K562 (cell line): ENCODE results near the gene SSU72. TPM values are rescaled to one million over a fixed set of nuclear protein-coding genes. Genes with fewer than 3 reads are reported as not detected.

ENCODE experiments used
- ARID3B ChIP-seq: fragments of 250-450 bp; sonication (Bioruptor Pico); IDR thresholded peaks from 2 replicates; pipeline ENCODE4 v1.4.0; 2020; ENCODE audit warnings: borderline replicate concordance
- BDP1 ChIP-seq: IDR thresholded peaks from 3 replicates; pipeline ENCODE4 v1.6.1; 2011; ENCODE audit not compliant: insufficient read length, insufficient read depth
- E2F6 ChIP-seq, 2 experiments: IDR thresholded peaks; 2 replicates each; pipeline ENCODE4 v1.6.1; 2011; ENCODE audit warnings: borderline replicate concordance in 1 of 2, control low read depth in 1 of 2, low read depth in 1 of 2, low read length in 1 of 2, mild to moderate bottlenecking in 1 of 2, mixed read lengths in 1 of 2, moderate library complexity in 1 of 2; ENCODE audit not compliant: insufficient read depth in 1 of 2, insufficient read length in 1 of 2, poor library complexity in 1 of 2, severe bottlenecking in 1 of 2; ENCODE audit errors: extremely low read depth in 1 of 2
- ESRRA ChIP-seq: fragments of 450-650 bp; IDR thresholded peaks from 2 replicates; pipeline ENCODE4 v1.6.1; 2014; ENCODE audit warnings: low read depth, mild to moderate bottlenecking, moderate library complexity, borderline replicate concordance
- GABPB2 ChIP-seq: fragments of 250-450 bp; sonication (Bioruptor Pico); conservative IDR thresholded peaks from 2 replicates; pipeline ENCODE4 v1.5.1; 2021; ENCODE audit warnings: mild to moderate bottlenecking
- HNRNPH1 ChIP-seq: fragments of 200-400 bp; formaldehyde crosslinking; optimal IDR thresholded peaks from 2 replicates; pipeline ENCODE3; 2017; ENCODE audit warnings: low read depth, mild to moderate bottlenecking, low read length, moderate library complexity
- MEIS2 ChIP-seq: fragments of 450-650 bp; IDR thresholded peaks from 2 replicates; pipeline ENCODE4 v1.6.1; 2014; ENCODE audit warnings: mild to moderate bottlenecking; ENCODE audit not compliant: partially characterized antibody
- MYC ChIP-seq, 2 experiments: fragments of 250-450 bp in 1 of 2; sonication (Bioruptor Pico) in 1 of 2; IDR thresholded peaks; 2 replicates each; pipeline versions ENCODE4 v1.5.1 to v1.6.1; 2012 to 2021; ENCODE audit warnings: low read depth in 2 of 2, borderline replicate concordance in 1 of 2, improper control_type of control experiment in 1 of 2, low read length in 1 of 2, mild to moderate bottlenecking in 1 of 2, moderate library complexity in 1 of 2
- NCOA4 ChIP-seq: fragments of 450-650 bp; IDR thresholded peaks from 2 replicates; pipeline ENCODE4 v1.6.1; 2018; ENCODE audit warnings: mild to moderate bottlenecking; ENCODE audit not compliant: partially characterized antibody
- NCOA6 ChIP-seq: fragments of 450-650 bp; IDR thresholded peaks from 2 replicates; pipeline ENCODE4 v1.6.1; 2017; ENCODE audit warnings: mild to moderate bottlenecking
- NR0B1 ChIP-seq: fragments of 450-650 bp; IDR thresholded peaks from one replicate; pipeline ENCODE4 v1.6.1; 2018; ENCODE audit warnings: mild to moderate bottlenecking, moderate library complexity; ENCODE audit not compliant: partially characterized antibody
- SAFB ChIP-seq: fragments of 200-400 bp; formaldehyde crosslinking; IDR thresholded peaks from 2 replicates; pipeline ENCODE4 v1.6.1; 2017; ENCODE audit warnings: low read depth, low read length, borderline replicate concordance
- VEZF1 ChIP-seq: fragments of 200-800 bp; sonication (Bioruptor generic); IDR thresholded peaks from 2 replicates; pipeline ENCODE4 v1.6.1; 2017; ENCODE audit warnings: missing genetic modification characterization, missing compliant biosample characterization
- ZBTB12 ChIP-seq: fragments of 250-450 bp; sonication (Bioruptor Pico); IDR thresholded peaks from 2 replicates; pipeline ENCODE4 v1.4.0; 2020
- ZNF24 ChIP-seq: fragments of 450-650 bp; IDR thresholded peaks from 2 replicates; pipeline ENCODE4 v1.6.1; 2016
- ZNF311 ChIP-seq: fragments of 250-450 bp; sonication (Bioruptor Pico); IDR thresholded peaks from 2 replicates; pipeline ENCODE4 v1.4.0; 2020; ENCODE audit warnings: mild to moderate bottlenecking, moderate library complexity
- ZNF740 ChIP-seq, 3 experiments: fragments of 200-800 bp in 1 of 3; sonication (Bioruptor generic) in 1 of 3; sonication (generic) in 1 of 3; formaldehyde crosslinking in 1 of 3; IDR thresholded peaks; 2 replicates each; pipeline versions ENCODE4 v1.6.1 to v1.8.0; 2016 to 2022; ENCODE audit warnings: mild to moderate bottlenecking in 2 of 3, missing compliant biosample characterization in 2 of 3, missing genetic modification characterization in 2 of 3, missing genetic modification reagents in 1 of 3
- polyA plus RNA-seq, 8 experiments: library from polyadenylated mRNA; depleted of rRNA in 4 of 8; stranded (reverse) in 5 of 8; unstranded in 3 of 8; fragments of >200 nt; fragmentation: Nextera tagmentation in 2 of 8; fragmentation: Illumina TruSeq in 1 of 8; extraction: Ambion mirVana in 2 of 8; extraction: Trizol in 1 of 8; gene quantifications; 2 replicates each; pipeline versions ENCODE4 v1.2.1 to v1.2.3, GENCODE V29; 2011 to 2014; ENCODE audit warnings: inconsistent platforms in 1 of 8, missing spikeins in 1 of 8
- total RNA-seq, 7 experiments: library from RNA; depleted of rRNA in 6 of 7; stranded (reverse); fragments of >200 nt in 6 of 7; fragmentation: Illumina TruSeq in 2 of 7; extraction: Trizol in 2 of 7; gene quantifications; 2 replicates each; pipeline versions ENCODE4 v1.2.1 to v1.2.3, GENCODE V29; 2011 to 2021; ENCODE audit warnings: low replicate concordance in 1 of 7

SSU72 gene
- total and polyA plus RNA-seq, 9 of the 15 experiments (the other 6 are each of a cell fraction or from before 2014, with no cell fraction given) = 70.8 to 201 (median 94.6) TPM

- peak; percentile 62 for TF ChIP-seq VEZF1 (CRISPR knock-in tag)
- TF ChIP-seq ARID3B = no peak
- no peak for TF ChIP-seq ZNF311 (CRISPR knock-in tag)
- no peak for TF ChIP-seq MYC (IDR thresholded peaks at IDR 0.05; ENCODE audit: low read depth, low read length)
- no peak for TF ChIP-seq MYC (CRISPR knock-in tag; IDR thresholded peaks at IDR 0.05; ENCODE audit: borderline replicate concordance, low read depth)
- no peak for TF ChIP-seq NCOA6
- no peak for TF ChIP-seq ESRRA
- TF ChIP-seq ZNF740 (CRISPR knock-in tag; IDR thresholded peaks at IDR 0.05) = peak; percentile 44; the same call in 1 of the 2 replicates
- TF ChIP-seq ZNF740 (tag; IDR thresholded peaks at IDR 0.05) = no peak
- TF ChIP-seq SAFB = peak; percentile 81
- no peak for TF ChIP-seq MEIS2
- no peak for TF ChIP-seq ZNF24
- no peak for TF ChIP-seq ZBTB12 (CRISPR knock-in tag)
- TF ChIP-seq E2F6 (IDR thresholded peaks at IDR 0.05; ENCODE audit: borderline replicate concordance in 1 of 2, extremely low read depth in 1 of 2, insufficient read depth in 1 of 2, insufficient read length in 1 of 2, low read depth in 1 of 2, low read length in 1 of 2, poor library complexity in 1 of 2, severe bottlenecking in 1 of 2) = peak in 1 of 2 experiments; percentile 46
- TF ChIP-seq NR0B1 = no peak
- no peak for TF ChIP-seq BDP1
- TF ChIP-seq HNRNPH1 = no peak
- TF ChIP-seq GABPB2 (CRISPR knock-in tag) = no peak
- TF ChIP-seq NCOA4 = no peak
These were observed 25.5 kb upstream of the SSU72 start, which contains the start of gene FNDC10 (continued) for GRCh38 chr1:1599935-1600860.
